Ascending aorta (tissue), 2 donors: ENCODE measurements around the gene PYY. TPM values are rescaled to one million over a fixed set of nuclear protein-coding genes. Genes with fewer than 3 reads are reported as not detected.
"Not testable (repeated sequence)": the region's sequence is repeated elsewhere in the genome, so short reads cannot be mapped to it uniquely, and the experiment has no call there.

Experiments
- DNase-seq, 2 donors: peaks; one replicate each; pipeline ENCODE4 v3.0.0-alpha.2; 2019; ENCODE audit warnings: low spot score in 2 of 2
- H3K27ac ChIP-seq, 2 donors: fragments of 200-600 bp; sonication (generic); one replicate each; pipeline ENCODE4 v1.5.1; 2016 to 2017; ENCODE audit warnings: mild to moderate bottlenecking in 1 of 2
- H3K27me3 ChIP-seq: fragments of 200-600 bp; sonication (generic); one replicate; pipeline ENCODE4 v1.5.1; 2017
- H3K36me3 ChIP-seq, 2 donors: fragments of 200-600 bp; sonication (generic); one replicate each; pipeline ENCODE4 v1.5.1; 2016
- H3K4me1 ChIP-seq, 2 donors: fragments of 200-600 bp; sonication (generic); one replicate each; pipeline ENCODE4 v1.5.1; 2016 to 2017; ENCODE audit warnings: mild to moderate bottlenecking in 1 of 2
- H3K4me3 ChIP-seq, 2 donors: fragments of 200-600 bp; sonication (generic); one replicate each; pipeline ENCODE4 v1.5.1; 2016 to 2017; ENCODE audit warnings: mild to moderate bottlenecking in 1 of 2
- H3K9me3 ChIP-seq, 2 donors: fragments of 200-600 bp; sonication (generic); one replicate each; pipeline ENCODE4 v1.5.1; 2016
- CTCF ChIP-seq, 3 experiments: fragments of 200-600 bp in 2 of 3; fragments of 450-650 bp in 1 of 3; sonication (generic) in 2 of 3; IDR thresholded peaks; one replicate each; pipeline ENCODE4 v1.5.1; 2016 to 2019; ENCODE audit warnings: antibody characterized with exemption in 3 of 3, mild to moderate bottlenecking in 1 of 3, moderate library complexity in 1 of 3
- intact Hi-C: fragments of 100-400 bp; cut with DNase I; formaldehyde crosslinking; loops from one replicate; pipeline ENCODE4 v1.15.1; 2023
- total RNA-seq: library from RNA; depleted of rRNA; stranded (reverse); fragments of >200 nt; gene quantifications from one replicate; pipeline ENCODE4 v1.1.0, GENCODE V29; 2016

PYY gene
- total RNA-seq, 1 donor from 2014 or later = not detected

- H3K36me3 ChIP-seq = no peaks in the 10 kb centered on the region
- H3K27ac ChIP-seq = no peak overlapping the region
- no peak for TF ChIP-seq CTCF (IDR thresholded peaks at IDR 0.05)
- no peak for DNase-seq
- no peaks in the 10 kb centered on the region for H3K4me1 ChIP-seq
- no peaks in the 10 kb centered on the region for H3K9me3 ChIP-seq
- no peak overlapping the region for H3K4me3 ChIP-seq
- intact Hi-C loops = no loop called here
- H3K27me3 ChIP-seq = no peaks in the 10 kb centered on the region
Measured at GRCh38 chr17:43939886-43940285, 13.9 kb downstream of the PYY start.

GRCh38 chr17:43939452-43939851 is 14.3 kb downstream of the PYY start:
- H3K27ac ChIP-seq, H3K4me1 ChIP-seq, intact Hi-C loops, H3K4me3 ChIP-seq, DNase-seq, H3K9me3 ChIP-seq, H3K27me3 ChIP-seq, H3K36me3 ChIP-seq: not testable (repeated sequence)

- no peak for DNase-seq
- H3K27me3 ChIP-seq = no peaks in the 10 kb centered on the region
- intact Hi-C loops = no loop called here
- H3K4me1 ChIP-seq = no peaks in the 10 kb centered on the region
- no peak for TF ChIP-seq CTCF (IDR thresholded peaks at IDR 0.05)
- no peak overlapping the region for H3K4me3 ChIP-seq
- no peak overlapping the region for H3K27ac ChIP-seq
- H3K36me3 ChIP-seq = no peaks in the 10 kb centered on the region
- no peaks in the 10 kb centered on the region for H3K9me3 ChIP-seq
Measured at GRCh38 chr17:43938838-43939182, 14.9 kb downstream of the PYY start.

GRCh38 chr17:43936434-43936833 is 17.3 kb downstream of the PYY start:
- Histone ChIP-seq H3K27ac (no peak overlapping the region), H3K36me3 (no peaks in the 10 kb centered on the region), H3K4me1 (no peaks in the 10 kb centered on the region), H3K4me3 (no peak overlapping the region), H3K9me3 (no peaks in the 10 kb centered on the region), H3K27me3 (no peaks in the 10 kb centered on the region)
- no peak for DNase-seq
- TF ChIP-seq CTCF (IDR thresholded peaks at IDR 0.05) = no peak
- intact Hi-C loops = no loop called here

- no peak for DNase-seq
- intact Hi-C loops = no loop called here
- no peak for TF ChIP-seq CTCF (IDR thresholded peaks at IDR 0.05)
- no peak overlapping the region for H3K4me3 ChIP-seq
- no peaks in the 10 kb centered on the region for H3K27me3 ChIP-seq
- no peaks in the 10 kb centered on the region for H3K4me1 ChIP-seq
- H3K36me3 ChIP-seq = no peaks in the 10 kb centered on the region
- no peak overlapping the region for H3K27ac ChIP-seq
- H3K9me3 ChIP-seq = no peaks in the 10 kb centered on the region
Measured at GRCh38 chr17:43935926-43936261, 17.8 kb downstream of the PYY start.

GRCh38 chr17:43935204-43935925 is 18.4 kb downstream of the PYY start:
- Histone ChIP-seq H3K4me3 (no peak overlapping the region), H3K9me3 (no peaks in the 10 kb centered on the region), H3K36me3 (no peaks in the 10 kb centered on the region), H3K27me3 (no peaks in the 10 kb centered on the region), H3K27ac (no peak overlapping the region), H3K4me1 (no peaks in the 10 kb centered on the region)
- DNase-seq = no peak
- no peak for TF ChIP-seq CTCF (IDR thresholded peaks at IDR 0.05)
- intact Hi-C loops = no loop called here
